SU-DHL-6 (cell line): ENCODE data around the gene TIAM2.

Experiments
- H2AFZ ChIP-seq: fragments of 200-600 bp; sonication (generic); 2 replicates; pipeline ENCODE4 v1.6.1; 2014; ENCODE audit warnings: low read depth, mild to moderate bottlenecking, moderate library complexity, mixed read lengths, antibody characterized with exemption, low read length; ENCODE audit not compliant: severe bottlenecking
- H3F3A ChIP-seq: fragments of 200-600 bp; shearing (Covaris generic); 2 replicates; pipeline ENCODE4 v1.6.0; 2016; ENCODE audit warnings: antibody characterized with exemption, mild to moderate bottlenecking; ENCODE audit not compliant: insufficient read depth
- H3K27ac ChIP-seq: fragments of 200-600 bp; sonication (generic); 2 replicates; pipeline ENCODE4 v1.5.1; 2016; ENCODE audit warnings: low read depth, mild to moderate bottlenecking, low read length, moderate library complexity, mixed read lengths
- H3K27me3 ChIP-seq: fragments of 200-600 bp; sonication (generic), shearing (Covaris generic); 2 replicates; pipeline ENCODE4 v1.6.0; 2014; ENCODE audit warnings: mild to moderate bottlenecking, low read length
- H3K36me3 ChIP-seq: fragments of 200-600 bp; sonication (generic); 2 replicates; pipeline ENCODE4 v1.6.1; 2014; ENCODE audit warnings: mild to moderate bottlenecking, low read length, mixed read lengths
- H3K4me2 ChIP-seq: fragments of 300-600, 200-600 bp; shearing (Covaris generic), sonication (generic); 2 replicates; pipeline ENCODE4 v1.6.0; 2014; ENCODE audit warnings: low read length, low read depth, mild to moderate bottlenecking; ENCODE audit not compliant: poor library complexity, severe bottlenecking
- H3K4me3 ChIP-seq: fragments of 200-600 bp; sonication (generic); 2 replicates; pipeline ENCODE4 v1.5.1; 2014; ENCODE audit warnings: antibody characterized with exemption, low read length, mild to moderate bottlenecking, mixed read lengths; ENCODE audit not compliant: insufficient read depth, poor library complexity, severe bottlenecking
- H3K79me2 ChIP-seq: fragments of 200-600 bp; sonication (generic); 2 replicates; pipeline ENCODE4 v1.6.1; 2014; ENCODE audit warnings: mild to moderate bottlenecking, low read length, moderate library complexity; ENCODE audit not compliant: insufficient read depth
- H3K9ac ChIP-seq: fragments of 200-600 bp; sonication (generic); 2 replicates; pipeline ENCODE4 v1.7.0; 2014; ENCODE audit warnings: mild to moderate bottlenecking, low read length
- H3K9me2 ChIP-seq: fragments of 200-600 bp; sonication (generic); replicated peaks from 2 replicates; pipeline ENCODE4 v1.6.1; 2014; ENCODE audit warnings: low read length; ENCODE audit not compliant: insufficient read depth
- H3K9me3 ChIP-seq: fragments of 200-600 bp; sonication (generic); 2 replicates; pipeline ENCODE4 v1.6.1; 2014; ENCODE audit warnings: low read length, mixed read lengths; ENCODE audit not compliant: insufficient read depth
- H4K20me1 ChIP-seq: fragments of 200-600 bp; sonication (generic); 2 replicates; pipeline ENCODE4 v1.6.1; 2014; ENCODE audit warnings: low read depth, mild to moderate bottlenecking, antibody characterized with exemption, low read length, moderate library complexity, mixed read lengths
- EZH2phosphoT487 ChIP-seq: fragments of 200-600 bp; sonication (generic), shearing (Covaris generic); conservative IDR thresholded peaks from 2 replicates; pipeline ENCODE4 v1.6.1; 2018; ENCODE audit warnings: mild to moderate bottlenecking, antibody characterized with exemption, low read length, moderate library complexity, mixed read lengths
- TF ChIP-seq, protein P1 (sequence below): fragments of 200-600 bp; sonication (generic); IDR thresholded peaks from one replicate; pipeline ENCODE4 v1.5.1; 2017; ENCODE audit warnings: antibody characterized with exemption, mild to moderate bottlenecking, low read length, moderate library complexity; ENCODE audit not compliant: insufficient read depth, poor library complexity, severe bottlenecking

TIAM2 gene

DNA sequence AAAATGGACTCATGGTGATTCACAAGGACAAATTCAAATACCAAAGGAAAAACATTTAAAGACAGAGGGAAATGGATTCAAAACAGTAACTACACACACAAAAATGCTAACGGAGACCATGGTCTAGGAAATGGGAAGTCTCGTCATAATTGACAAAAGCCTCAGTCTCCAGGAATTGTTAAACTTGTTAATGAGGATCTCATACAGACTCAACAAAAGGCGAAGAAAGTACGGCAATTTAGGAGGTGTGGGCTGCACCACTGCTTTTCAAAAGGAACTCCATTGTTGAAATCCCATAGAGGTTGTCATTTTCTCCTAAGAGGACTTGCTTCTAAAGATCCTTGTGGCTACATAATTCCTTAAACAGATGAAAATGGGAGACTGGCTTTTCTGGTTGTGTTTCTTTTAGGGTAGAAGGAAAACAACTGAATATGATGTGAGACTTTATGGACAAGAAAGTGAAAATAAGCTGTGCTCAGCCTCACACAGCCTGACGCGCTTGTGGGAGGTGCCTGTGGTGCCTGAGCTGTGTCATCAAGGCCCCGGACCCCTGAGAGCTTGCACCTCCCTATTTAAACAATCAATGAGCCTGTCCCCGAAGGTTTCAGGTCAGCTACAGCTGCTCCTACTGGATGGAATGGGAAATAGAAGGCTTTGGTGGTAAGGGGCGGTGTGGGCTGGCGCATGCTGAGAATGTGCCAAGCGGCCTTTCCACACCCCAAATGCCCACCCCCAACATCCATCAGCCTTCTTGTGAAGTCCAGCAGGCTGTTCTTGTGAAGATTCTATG, 266.2 kb downstream of the TIAM2 start:
- Histone ChIP-seq H3K4me2 (no peak overlapping the region), H3K36me3 (peaks cover 12% of the 10 kb centered on the region)

DNA sequence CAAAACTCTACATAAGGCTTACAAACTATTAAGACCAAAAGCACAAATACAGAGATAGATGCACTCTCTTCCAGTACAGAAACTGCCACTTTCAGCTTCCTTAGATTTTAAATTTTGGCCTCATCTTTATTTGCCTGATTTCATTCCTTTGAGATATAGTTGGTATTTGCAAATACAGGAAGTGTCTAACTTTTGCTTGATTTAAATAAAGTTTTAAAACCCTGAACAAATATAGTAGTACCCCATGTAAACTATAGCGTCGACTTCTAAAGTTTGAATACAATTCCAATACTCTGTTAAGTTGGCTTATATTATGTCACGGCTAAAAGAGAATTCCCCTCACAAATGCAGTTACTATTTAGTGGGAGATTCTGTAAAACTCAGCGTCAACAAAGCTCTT, 267.5 kb downstream of the TIAM2 start:
- Histone ChIP-seq H4K20me1 (no peaks in the 10 kb centered on the region), H3K4me2 (no peak overlapping the region), H3F3A (0 out of 2 replicates have a peak, but pooled peaks cover 2% of the 10 kb centered on the region), H3K9ac (no peak overlapping the region), H3K4me3 (no peak overlapping the region), H3K9me2 (no peaks in the 10 kb centered on the region), H3K79me2 (peaks cover 10% of the 10 kb centered on the region), H3K9me3 (no peaks in the 10 kb centered on the region), H3K27ac (no peak overlapping the region), H3K27me3 (no peaks in the 10 kb centered on the region), H2AFZ (no peak overlapping the region), H3K36me3 (peaks cover 3% of the 10 kb centered on the region; the same call in 1 of the 2 replicates)
- TF ChIP-seq, protein P1, sequence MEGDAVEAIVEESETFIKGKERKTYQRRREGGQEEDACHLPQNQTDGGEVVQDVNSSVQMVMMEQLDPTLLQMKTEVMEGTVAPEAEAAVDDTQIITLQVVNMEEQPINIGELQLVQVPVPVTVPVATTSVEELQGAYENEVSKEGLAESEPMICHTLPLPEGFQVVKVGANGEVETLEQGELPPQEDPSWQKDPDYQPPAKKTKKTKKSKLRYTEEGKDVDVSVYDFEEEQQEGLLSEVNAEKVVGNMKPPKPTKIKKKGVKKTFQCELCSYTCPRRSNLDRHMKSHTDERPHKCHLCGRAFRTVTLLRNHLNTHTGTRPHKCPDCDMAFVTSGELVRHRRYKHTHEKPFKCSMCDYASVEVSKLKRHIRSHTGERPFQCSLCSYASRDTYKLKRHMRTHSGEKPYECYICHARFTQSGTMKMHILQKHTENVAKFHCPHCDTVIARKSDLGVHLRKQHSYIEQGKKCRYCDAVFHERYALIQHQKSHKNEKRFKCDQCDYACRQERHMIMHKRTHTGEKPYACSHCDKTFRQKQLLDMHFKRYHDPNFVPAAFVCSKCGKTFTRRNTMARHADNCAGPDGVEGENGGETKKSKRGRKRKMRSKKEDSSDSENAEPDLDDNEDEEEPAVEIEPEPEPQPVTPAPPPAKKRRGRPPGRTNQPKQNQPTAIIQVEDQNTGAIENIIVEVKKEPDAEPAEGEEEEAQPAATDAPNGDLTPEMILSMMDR: no peak
- no peak for TF ChIP-seq EZH2phosphoT487

More for the DNA sequence above, 266.2 kb downstream of the TIAM2 start:
- no peak for TF ChIP-seq EZH2phosphoT487
- TF ChIP-seq, protein P1: no peak
- Histone ChIP-seq H2AFZ (no peak overlapping the region), H3K9me3 (no peaks in the 10 kb centered on the region), H3K4me3 (no peak overlapping the region), H4K20me1 (no peaks in the 10 kb centered on the region), H3K27ac (no peak overlapping the region), H3K9ac (no peak overlapping the region), H3K27me3 (no peaks in the 10 kb centered on the region), H3K9me2 (no peaks in the 10 kb centered on the region), H3K79me2 (peaks cover 10% of the 10 kb centered on the region), H3F3A (peaks cover 12% of the 10 kb centered on the region; the same call in 1 of the 2 replicates)

GRCh38 chr6:155263373-155264063, 268.4 kb downstream of the TIAM2 start, which contains the start of gene CLDN20:
Gene CLDN20, plus strand, starts transcription at chr6:155264013. Its CDS starts 11,707 bp downstream, at chr6:155275720.
- H3K79me2 ChIP-seq: peaks cover 10% of the 10 kb centered on the region
- no peak within 1 kb of the TSS for H3K4me3 ChIP-seq
- H3K27me3 ChIP-seq: no peaks in the 10 kb centered on the region
- H2AFZ ChIP-seq: no peak within 1 kb of the TSS
- no peaks in the 10 kb centered on the region for H3K9me2 ChIP-seq
- H3F3A ChIP-seq: no peaks in the 10 kb centered on the region
- H4K20me1 ChIP-seq: no peaks in the 10 kb centered on the region
- H3K9me3 ChIP-seq: no peaks in the 10 kb centered on the region
- no peak within 1 kb of the TSS for H3K27ac ChIP-seq
- no peak within 1 kb of the TSS for H3K4me2 ChIP-seq
- TF ChIP-seq EZH2phosphoT487: no peak
- TF ChIP-seq, protein P1: no peak
- H3K9ac ChIP-seq: no peak within 1 kb of the TSS
- H3K36me3 ChIP-seq: no peaks in the 10 kb centered on the region
